Liver (tissue), 9 donors: ENCODE results near the gene MLLT10. TPM values are rescaled to one million over a fixed set of nuclear protein-coding genes. Genes with fewer than 3 reads are reported as not detected.

Experiments used
- DNase-seq: peaks from one replicate; pipeline ENCODE4 v3.0.0-alpha.2; 2017; ENCODE audit warnings: low spot score
- H3K27ac ChIP-seq, 2 donors: one replicate each; pipeline ENCODE4 v1.7.0; 2013; ENCODE audit warnings: inconsistent platforms in 2 of 2, low read length in 2 of 2, control low read depth in 1 of 2, low read depth in 1 of 2, mild to moderate bottlenecking in 1 of 2
- H3K27me3 ChIP-seq, 4 donors: one replicate each; pipeline versions ENCODE4 v1.6.1 to v1.7.0; 2013; ENCODE audit warnings: low read length in 3 of 4, inconsistent platforms in 1 of 4, mild to moderate bottlenecking in 1 of 4, moderate library complexity in 1 of 4; ENCODE audit not compliant: control insufficient read depth in 4 of 4, insufficient read depth in 4 of 4
- H3K36me3 ChIP-seq, 4 donors: one replicate each; pipeline versions ENCODE4 v1.6.1 to v1.7.0; 2013; ENCODE audit warnings: low read length in 3 of 4, mild to moderate bottlenecking in 3 of 4, low read depth in 1 of 4, moderate library complexity in 1 of 4; ENCODE audit not compliant: control insufficient read depth in 4 of 4, insufficient read depth in 3 of 4
- H3K4me1 ChIP-seq, 4 donors: one replicate each; pipeline versions ENCODE4 v1.6.1 to v1.7.0; 2013; ENCODE audit warnings: low read length in 3 of 4, mild to moderate bottlenecking in 3 of 4, moderate library complexity in 1 of 4; ENCODE audit not compliant: control insufficient read depth in 4 of 4, insufficient read depth in 4 of 4
- H3K4me3 ChIP-seq, 3 donors: one replicate each; pipeline versions ENCODE4 v1.6.1 to v1.7.0; 2013; ENCODE audit warnings: low read length in 3 of 3, control low read depth in 1 of 3, low read depth in 1 of 3, mild to moderate bottlenecking in 1 of 3
- H3K9ac ChIP-seq, 2 donors: one replicate each; pipeline ENCODE4 v1.7.0; 2013; ENCODE audit warnings: low read length in 2 of 2, mild to moderate bottlenecking in 2 of 2, moderate library complexity in 2 of 2, control low read depth in 1 of 2, low read depth in 1 of 2
- H3K9me3 ChIP-seq, 4 donors: one replicate each; pipeline versions ENCODE4 v1.6.1 to v1.7.0; 2013; ENCODE audit warnings: low read length in 3 of 4; ENCODE audit not compliant: control insufficient read depth in 4 of 4
- ATF3 ChIP-seq: IDR thresholded peaks from 2 replicates; pipeline ENCODE4 v1.6.1; 2016; ENCODE audit warnings: antibody characterized with exemption
- CTCF ChIP-seq: fragments of 150-350 bp; IDR thresholded peaks from 2 replicates; pipeline ENCODE4 v1.5.1; 2017; ENCODE audit warnings: improper control_type of control experiment, low read depth, low read length; ENCODE audit not compliant: missing input control
- EGR1 ChIP-seq, 2 donors: IDR thresholded peaks; 2 replicates each; pipeline ENCODE4 v1.6.1; 2016 to 2018; ENCODE audit warnings: antibody characterized with exemption in 2 of 2, low read depth in 2 of 2
- FOXA1 ChIP-seq: IDR thresholded peaks from 2 replicates; pipeline ENCODE4 v1.6.1; 2016; ENCODE audit warnings: antibody characterized with exemption
- FOXA2 ChIP-seq: IDR thresholded peaks from 2 replicates; pipeline ENCODE4 v1.6.1; 2016; ENCODE audit warnings: antibody characterized with exemption
- GABPA ChIP-seq, 2 donors: IDR thresholded peaks in 1 of 2; conservative IDR thresholded peaks in 1 of 2; 2 replicates each; pipeline ENCODE4 v1.6.1; 2016; ENCODE audit warnings: antibody characterized with exemption in 2 of 2, mild to moderate bottlenecking in 1 of 2, moderate library complexity in 1 of 2
- HNF4A ChIP-seq, 2 donors: conservative IDR thresholded peaks; 2 replicates each; pipeline ENCODE4 v1.6.1; 2016; ENCODE audit warnings: antibody characterized with exemption in 2 of 2, mild to moderate bottlenecking in 2 of 2
- HNF4G ChIP-seq: IDR thresholded peaks from 2 replicates; pipeline ENCODE4 v1.6.1; 2016; ENCODE audit warnings: antibody characterized with exemption
- JUND ChIP-seq, 2 donors: IDR thresholded peaks; 2 replicates each; pipeline ENCODE4 v1.6.1; 2016; ENCODE audit warnings: antibody characterized with exemption in 2 of 2
- MAX ChIP-seq: IDR thresholded peaks from 2 replicates; pipeline ENCODE4 v1.6.1; 2016; ENCODE audit warnings: antibody characterized with exemption
- NR2F2 ChIP-seq: IDR thresholded peaks from 2 replicates; pipeline ENCODE4 v1.6.1; 2016; ENCODE audit warnings: antibody characterized with exemption
- RAD21 ChIP-seq, 2 donors: IDR thresholded peaks; 2 replicates each; pipeline ENCODE4 v1.6.1; 2016; ENCODE audit warnings: antibody characterized with exemption in 2 of 2, mild to moderate bottlenecking in 2 of 2
- REST ChIP-seq: IDR thresholded peaks from 2 replicates; pipeline ENCODE4 v1.6.1; 2016; ENCODE audit warnings: antibody characterized with exemption, mild to moderate bottlenecking
- RXRA ChIP-seq, 2 donors: IDR thresholded peaks; 2 replicates each; pipeline ENCODE4 v1.6.1; 2017 to 2018; ENCODE audit warnings: antibody characterized with exemption in 2 of 2, mild to moderate bottlenecking in 1 of 2
- SP1 ChIP-seq: IDR thresholded peaks from 2 replicates; pipeline ENCODE4 v1.6.1; 2018; ENCODE audit warnings: antibody characterized with exemption, mild to moderate bottlenecking
- TAF1 ChIP-seq: conservative IDR thresholded peaks from 2 replicates; pipeline ENCODE4 v1.6.1; 2016; ENCODE audit warnings: antibody characterized with exemption, mild to moderate bottlenecking
- YY1 ChIP-seq: IDR thresholded peaks from 2 replicates; pipeline ENCODE4 v1.6.1; 2016; ENCODE audit warnings: antibody characterized with exemption, mild to moderate bottlenecking
- ZBTB33 ChIP-seq: IDR thresholded peaks from 2 replicates; pipeline ENCODE4 v1.6.1; 2016; ENCODE audit warnings: antibody characterized with exemption
- WGBS: extraction: QIAGEN DNeasy Blood & Tissue Kit; methylation state at CpG from one replicate; pipeline ENCODE4 v1.1.7; 2013; 5-methylcytosine and 5-hydroxymethylcytosine counted together
- polyA plus RNA-seq, 2 donors: library from polyadenylated mRNA; stranded (reverse) in 1 of 2; unstranded in 1 of 2; fragments of 200-250 nt in 1 of 2; fragments of >200 nt in 1 of 2; fragmentation: Nextera tagmentation in 1 of 2; extraction: Ambion mirVana in 1 of 2; gene quantifications; one replicate each; pipeline versions ENCODE4 v1.2.1 to v1.2.3, GENCODE V29; 2013 to 2015
- total RNA-seq, 2 donors: library from RNA; depleted of rRNA; stranded (reverse); fragments of >200 nt; gene quantifications; one replicate each; pipeline ENCODE4 v1.2.3, GENCODE V29; 2014
- donor health status: healthy.
- donor health status: healthy.
- donor health status: healthy.
- donor health status: healthy.
- donor health status: healthy.

The MLLT10 gene
- total and polyA plus RNA-seq, 4 donors: 11.9 to 47.4 (median 22.6) TPM

GRCh38 chr10:21584834-21585530, 51.0 kb downstream of the MLLT10 start:
- Histone ChIP-seq H3K4me1 (peaks cover 2 to 12% (median 6%) of the 10 kb centered on the region in 4 donors), H3K9me3 (no peaks in the 10 kb centered on the region), H3K36me3 (peaks cover 0 to 2% (median 0%) of the 10 kb centered on the region in 4 donors), H3K27me3 (no peaks in the 10 kb centered on the region), H3K4me3 (no peak overlapping the region), H3K27ac (no peak overlapping the region), H3K9ac (no peak overlapping the region)
- TF ChIP-seq SP1 (no peak), YY1 (peak; percentile 14), RAD21 (IDR thresholded peaks at IDR 0.05) (peak in 1 of 2 donors; percentile 25), JUND (IDR thresholded peaks at IDR 0.05) (peak in 1 of 2 donors; percentile 29), NR2F2 (peak; percentile 71), HNF4A (conservative IDR thresholded peaks at IDR 0.05) (peak; percentile 74 to 76), TAF1 (no peak), RXRA (IDR thresholded peaks at IDR 0.05) (peak; percentile 64 to 81)
- no peak for DNase-seq
- WGBS: 51% methylated on average over 9 of the region's 9 CpGs

- H3K9me3 ChIP-seq: no peaks in the 10 kb centered on the region
- no peak overlapping the region for H3K4me3 ChIP-seq
- peaks cover 2 to 12% (median 6%) of the 10 kb centered on the region in 4 donors for H3K4me1 ChIP-seq
- no peak overlapping the region for H3K27ac ChIP-seq
- TF ChIP-seq FOXA1: no peak
- no peak for TF ChIP-seq ATF3
- no peak for TF ChIP-seq JUND (IDR thresholded peaks at IDR 0.05)
- no peak for TF ChIP-seq TAF1
- TF ChIP-seq ZBTB33: no peak
- no peak for TF ChIP-seq CTCF
- no peak for TF ChIP-seq HNF4A (conservative IDR thresholded peaks at IDR 0.05)
- no peak for TF ChIP-seq HNF4G
- TF ChIP-seq RXRA (IDR thresholded peaks at IDR 0.05): no peak
- no peak for TF ChIP-seq MAX
- no peak for TF ChIP-seq EGR1 (IDR thresholded peaks at IDR 0.05; ENCODE audit: low read depth in 2 of 2)
- no peak for TF ChIP-seq REST
- no peak for TF ChIP-seq FOXA2
- no peak for TF ChIP-seq GABPA (IDR thresholded peaks at IDR 0.05 in 1 of 2, conservative IDR thresholded peaks at IDR 0.05 in 1 of 2)
- no peak for TF ChIP-seq NR2F2
- TF ChIP-seq YY1: no peak
- no peak for TF ChIP-seq SP1
- TF ChIP-seq RAD21 (IDR thresholded peaks at IDR 0.05): no peak
- no peak for DNase-seq
- peaks cover 0 to 2% (median 0%) of the 10 kb centered on the region in 4 donors for H3K36me3 ChIP-seq
- no peak overlapping the region for H3K9ac ChIP-seq
- H3K27me3 ChIP-seq: no peaks in the 10 kb centered on the region
Measured at GRCh38 chr10:21587391-21587790, 53.4 kb downstream of the MLLT10 start.
